H9 (cell line): ENCODE measurements around the gene EHF. TPM values are rescaled to one million over a fixed set of nuclear protein-coding genes. Genes with fewer than 3 reads are reported as not detected.

Source experiments
- DNase-seq: peaks from one replicate; pipeline ENCODE4 v3.0.0-alpha.2; 2017
- H2AFZ ChIP-seq: one replicate; pipeline ENCODE4 v1.6.1; 2013; ENCODE audit warnings: mild to moderate bottlenecking, low read length, control low read depth, moderate library complexity
- H2AK5ac ChIP-seq: 2 replicates; pipeline ENCODE4 v1.6.1; 2013; ENCODE audit warnings: low read length, control low read depth, mixed read lengths; ENCODE audit not compliant: insufficient read length
- H2BK120ac ChIP-seq: one replicate; pipeline ENCODE4 v1.6.1; 2013; ENCODE audit warnings: low read depth, mild to moderate bottlenecking, low read length, control low read depth, inconsistent platforms; ENCODE audit not compliant: poor library complexity, severe bottlenecking
- H2BK12ac ChIP-seq: 2 replicates; pipeline ENCODE4 v1.6.1; 2013; ENCODE audit warnings: low read length, control low read depth, mixed read lengths, low read depth; ENCODE audit not compliant: insufficient read length
- H2BK15ac ChIP-seq: 2 replicates; pipeline ENCODE4 v1.6.1; 2013; ENCODE audit warnings: low read depth, low read length, control low read depth
- H2BK20ac ChIP-seq: one replicate; pipeline ENCODE4 v1.6.1; 2013; ENCODE audit warnings: low read depth, mild to moderate bottlenecking, low read length, control low read depth, inconsistent platforms; ENCODE audit not compliant: poor library complexity, severe bottlenecking
- H2BK5ac ChIP-seq: 2 replicates; pipeline ENCODE4 v1.6.1; 2013; ENCODE audit warnings: low read length, control low read depth, mixed read lengths; ENCODE audit not compliant: insufficient read length
- H3K14ac ChIP-seq: 2 replicates; pipeline ENCODE4 v1.6.1; 2013; ENCODE audit warnings: low read length, control low read depth; ENCODE audit not compliant: insufficient read depth
- H3K18ac ChIP-seq: 2 replicates; pipeline ENCODE4 v1.6.1; 2013; ENCODE audit warnings: low read depth, mild to moderate bottlenecking, mixed read lengths, low read length, control low read depth; ENCODE audit not compliant: insufficient read length
- H3K23ac ChIP-seq: 2 replicates; pipeline ENCODE4 v1.6.1; 2013; ENCODE audit warnings: low read length, control low read depth, mixed read lengths, low read depth; ENCODE audit not compliant: insufficient read length
- H3K23me2 ChIP-seq: 2 replicates; pipeline ENCODE4 v1.6.1; 2013; ENCODE audit warnings: low read depth, mild to moderate bottlenecking, mixed read lengths, low read length, control low read depth; ENCODE audit not compliant: insufficient read length, poor library complexity, severe bottlenecking
- H3K27ac ChIP-seq: 2 replicates; pipeline ENCODE4 v1.5.1; 2013; ENCODE audit warnings: low read length, control low read depth, mixed read lengths, low read depth; ENCODE audit not compliant: insufficient read length
- H3K27me3 ChIP-seq: 2 replicates; pipeline ENCODE4 v1.6.1; 2013; ENCODE audit warnings: low read length, control low read depth, inconsistent platforms; ENCODE audit not compliant: insufficient read depth
- H3K4ac ChIP-seq: 2 replicates; pipeline ENCODE4 v1.6.1; 2013; ENCODE audit warnings: low read depth, mild to moderate bottlenecking, control low read depth, inconsistent platforms, low read length, moderate library complexity
- H3K4me1 ChIP-seq: 2 replicates; pipeline ENCODE4 v1.6.1; 2013; ENCODE audit warnings: low read length, control low read depth, inconsistent platforms; ENCODE audit not compliant: insufficient read depth
- H3K4me2 ChIP-seq: 2 replicates; pipeline ENCODE4 v1.6.1; 2013; ENCODE audit warnings: low read length, control low read depth, mixed read lengths; ENCODE audit not compliant: insufficient read length, insufficient read depth
- H3K56ac ChIP-seq: 2 replicates; pipeline ENCODE4 v1.6.1; 2013; ENCODE audit warnings: low read depth, mild to moderate bottlenecking, mixed read lengths, low read length, control low read depth; ENCODE audit not compliant: insufficient read length
- H3K79me1 ChIP-seq: 2 replicates; pipeline ENCODE4 v1.6.1; 2013; ENCODE audit warnings: low read depth, mild to moderate bottlenecking, moderate library complexity, low read length, control low read depth, inconsistent platforms; ENCODE audit not compliant: insufficient read depth, poor library complexity, severe bottlenecking
- H3K79me2 ChIP-seq: 2 replicates; pipeline ENCODE4 v1.6.1; 2013; ENCODE audit warnings: low read length, control low read depth, inconsistent platforms; ENCODE audit not compliant: insufficient read depth
- H3K9ac ChIP-seq: 2 replicates; pipeline ENCODE4 v1.6.1; 2013; ENCODE audit warnings: low read length, control low read depth, mixed read lengths; ENCODE audit not compliant: insufficient read length; ENCODE audit errors: extremely low read depth
- H3K9me3 ChIP-seq: one replicate; pipeline ENCODE4 v1.6.1; 2013; ENCODE audit warnings: low read depth, low read length, inconsistent platforms; ENCODE audit not compliant: control insufficient read depth
- H3T11ph ChIP-seq: one replicate; pipeline ENCODE4 v1.6.1; 2013; ENCODE audit warnings: mild to moderate bottlenecking, low read length, control low read depth, inconsistent platforms
- H4K20me1 ChIP-seq: one replicate; pipeline ENCODE4 v1.6.1; 2013; ENCODE audit not compliant: control insufficient read depth, insufficient read length, insufficient read depth
- H4K5ac ChIP-seq: 2 replicates; pipeline ENCODE4 v1.6.1; 2013; ENCODE audit warnings: low read depth, mild to moderate bottlenecking, mixed read lengths, low read length, control low read depth; ENCODE audit not compliant: insufficient read length
- H4K8ac ChIP-seq: replicated peaks from 2 replicates; pipeline ENCODE4 v1.6.1; 2013; ENCODE audit warnings: low read length, control low read depth, mixed read lengths, low read depth; ENCODE audit not compliant: insufficient read length
- H4K91ac ChIP-seq: 2 replicates; pipeline ENCODE4 v1.6.1; 2013; ENCODE audit warnings: low read depth, mild to moderate bottlenecking, moderate library complexity, mixed read lengths, low read length, control low read depth; ENCODE audit not compliant: insufficient read length
- H3K27ac Mint-ChIP-seq, 3 experiments: 2 replicates in 2 of 3; 3 replicates in 1 of 3; pipeline ENCODE4 v1.8.0; 2020 to 2021; ENCODE audit warnings: mixed read lengths in 3 of 3, mild to moderate bottlenecking in 1 of 3, moderate library complexity in 1 of 3
- H3K27me3 Mint-ChIP-seq: 2 replicates; pipeline ENCODE4 v1.8.0; 2021; ENCODE audit warnings: low read depth, mild to moderate bottlenecking, moderate library complexity, mixed read lengths
- H3K36me3 Mint-ChIP-seq, 3 experiments: 2 replicates in 2 of 3; 3 replicates in 1 of 3; pipeline ENCODE4 v1.8.0; 2020 to 2021; ENCODE audit warnings: low read depth in 3 of 3, mixed read lengths in 3 of 3; ENCODE audit not compliant: insufficient read depth in 1 of 3
- H3K4me1 Mint-ChIP-seq, 2 experiments: 2 replicates each; pipeline ENCODE4 v1.8.0; 2020; ENCODE audit warnings: mixed read lengths in 2 of 2
- H3K4me3 Mint-ChIP-seq, 2 experiments: 2 replicates in 1 of 2; 3 replicates in 1 of 2; pipeline ENCODE4 v1.8.0; 2020 to 2021; ENCODE audit warnings: mild to moderate bottlenecking in 2 of 2, mixed read lengths in 2 of 2, moderate library complexity in 1 of 2
- H3K9me3 Mint-ChIP-seq, 2 experiments: 2 replicates in 1 of 2; 3 replicates in 1 of 2; pipeline ENCODE4 v1.8.0; 2020; ENCODE audit warnings: mild to moderate bottlenecking in 2 of 2, mixed read lengths in 2 of 2, moderate library complexity in 1 of 2
- WGBS: extraction: QIAGEN DNeasy Blood & Tissue Kit; methylation state at CpG from one replicate; pipeline ENCODE4 v1.1.7; 2013; ENCODE audit warnings: missing lambda C conversion rate, low lambda C conversion rate, mixed read lengths; ENCODE audit not compliant: insufficient read length; ENCODE audit errors: extremely low coverage; 5-methylcytosine and 5-hydroxymethylcytosine counted together
- total RNA-seq: library from RNA; stranded (reverse); gene quantifications from 2 replicates; pipeline ENCODE4 v1.2.1, GENCODE V29; 2021
- TF ChIP-seq, protein P1 (sequence below): fragments of 200-600 bp; sonication (generic); conservative IDR thresholded peaks from 3 replicates; pipeline ENCODE4 v1.8.0; 2021; ENCODE audit warnings: antibody characterized with exemption, mild to moderate bottlenecking

The EHF gene
- total RNA-seq, 1 experiment from 2014 or later, result not detected

DNA sequence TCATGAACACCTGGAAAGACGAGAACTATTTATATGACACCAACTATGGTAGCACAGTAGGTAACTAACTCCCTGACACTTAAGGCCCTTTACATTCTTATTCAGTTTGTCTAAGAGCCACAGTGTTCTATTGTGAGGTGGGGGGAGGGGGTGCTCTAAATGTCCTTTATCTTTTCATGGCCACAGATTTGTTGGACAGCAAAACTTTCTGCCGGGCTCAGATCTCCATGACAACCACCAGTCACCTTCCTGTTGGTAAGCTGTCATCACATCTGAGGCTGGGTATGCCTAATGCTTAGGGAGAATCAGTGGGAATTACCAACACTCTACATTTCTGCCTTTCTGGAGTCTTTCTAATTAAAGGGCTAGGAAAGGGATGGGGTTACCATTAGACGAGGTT lies 30.7 kb downstream of the EHF start:
- DNase-seq, result no peak
- H3K4me1 Mint-ChIP-seq, result peaks cover 49 to 52% of the 10 kb centered on the region in 2 experiments
- H2BK15ac ChIP-seq, result no peak overlapping the region
- H2AFZ ChIP-seq, result no peak overlapping the region
- H3K18ac ChIP-seq, result no peak overlapping the region
- no peaks in the 10 kb centered on the region for H3K79me2 ChIP-seq
- H3K27me3 Mint-ChIP-seq, result peaks cover 1% of the 10 kb centered on the region; the same call in 1 of the 2 replicates
- H3K36me3 Mint-ChIP-seq, result no peaks in the 10 kb centered on the region; a peak in 3 of 7 replicates
- H4K8ac ChIP-seq, result no peak overlapping the region
- H3K9me3 ChIP-seq, result no peaks in the 10 kb centered on the region
- H4K91ac ChIP-seq, result no peak overlapping the region
- no peak overlapping the region for H3K4me2 ChIP-seq
- no peaks in the 10 kb centered on the region for H4K20me1 ChIP-seq
- H4K5ac ChIP-seq, result no peak overlapping the region
- H3K23me2 ChIP-seq, result no peaks in the 10 kb centered on the region
- H2BK120ac ChIP-seq, result no peak overlapping the region
- no peak overlapping the region for H3K4me3 Mint-ChIP-seq
- WGBS, result no CpG with 5 or more reads among the region's 3 CpGs
- no peak overlapping the region for H3K4ac ChIP-seq
- no peaks in the 10 kb centered on the region; a peak in 1 of 5 replicates for H3K9me3 Mint-ChIP-seq
- TF ChIP-seq, protein P1, sequence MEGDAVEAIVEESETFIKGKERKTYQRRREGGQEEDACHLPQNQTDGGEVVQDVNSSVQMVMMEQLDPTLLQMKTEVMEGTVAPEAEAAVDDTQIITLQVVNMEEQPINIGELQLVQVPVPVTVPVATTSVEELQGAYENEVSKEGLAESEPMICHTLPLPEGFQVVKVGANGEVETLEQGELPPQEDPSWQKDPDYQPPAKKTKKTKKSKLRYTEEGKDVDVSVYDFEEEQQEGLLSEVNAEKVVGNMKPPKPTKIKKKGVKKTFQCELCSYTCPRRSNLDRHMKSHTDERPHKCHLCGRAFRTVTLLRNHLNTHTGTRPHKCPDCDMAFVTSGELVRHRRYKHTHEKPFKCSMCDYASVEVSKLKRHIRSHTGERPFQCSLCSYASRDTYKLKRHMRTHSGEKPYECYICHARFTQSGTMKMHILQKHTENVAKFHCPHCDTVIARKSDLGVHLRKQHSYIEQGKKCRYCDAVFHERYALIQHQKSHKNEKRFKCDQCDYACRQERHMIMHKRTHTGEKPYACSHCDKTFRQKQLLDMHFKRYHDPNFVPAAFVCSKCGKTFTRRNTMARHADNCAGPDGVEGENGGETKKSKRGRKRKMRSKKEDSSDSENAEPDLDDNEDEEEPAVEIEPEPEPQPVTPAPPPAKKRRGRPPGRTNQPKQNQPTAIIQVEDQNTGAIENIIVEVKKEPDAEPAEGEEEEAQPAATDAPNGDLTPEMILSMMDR, result no peak
- no peaks in the 10 kb centered on the region for H3K27me3 ChIP-seq
- peaks cover 7% of the 10 kb centered on the region for H3K4me1 ChIP-seq
- H3T11ph ChIP-seq, result no peak overlapping the region
- no peak overlapping the region for H2AK5ac ChIP-seq
- no peak overlapping the region for H3K9ac ChIP-seq
- H3K23ac ChIP-seq, result no peak overlapping the region
- no peak overlapping the region for H2BK12ac ChIP-seq
- H2BK20ac ChIP-seq, result no peak overlapping the region
- H3K79me1 ChIP-seq, result no peaks in the 10 kb centered on the region
- no peak overlapping the region for H3K27ac ChIP-seq
- no peak overlapping the region; a peak in 1 of 7 replicates for H3K27ac Mint-ChIP-seq
- H3K56ac ChIP-seq, result no peak overlapping the region
- H3K14ac ChIP-seq, result no peak overlapping the region
- H2BK5ac ChIP-seq, result no peak overlapping the region
